ENCODE data around the gene ITGBL1.

The ITGBL1 gene

GRCh38 chr13:101453784-101454201 is 1.3 kb downstream of the ITGBL1 start:
- H3K27ac ChIP-seq, result no peak overlapping the region
- no peak for TF ChIP-seq CTCF (conservative IDR thresholded peaks at IDR 0.05)

GRCh38 chr13:101454767-101455166 is 2.3 kb downstream of the ITGBL1 start:
- H3K27ac ChIP-seq, result no peak overlapping the region
- TF ChIP-seq CTCF (conservative IDR thresholded peaks at IDR 0.05), result no peak

GRCh38 chr13:101455863-101456262 is 3.4 kb downstream of the ITGBL1 start:
- no peak for TF ChIP-seq CTCF (conservative IDR thresholded peaks at IDR 0.05)
- H3K27ac ChIP-seq, result no peak overlapping the region

GRCh38 chr13:101457176-101457575 is 4.7 kb downstream of the ITGBL1 start:
- no peak for TF ChIP-seq CTCF (conservative IDR thresholded peaks at IDR 0.05)
- H3K27ac ChIP-seq, result no peak overlapping the region

GRCh38 chr13:101465877-101466276 is 13.4 kb downstream of the ITGBL1 start:
- no peak for TF ChIP-seq CTCF (conservative IDR thresholded peaks at IDR 0.05)
- H3K27ac ChIP-seq, result no peak overlapping the region

- no peak overlapping the region for H3K27ac ChIP-seq
- no peak for TF ChIP-seq CTCF (conservative IDR thresholded peaks at IDR 0.05)
Observed at GRCh38 chr13:101467415-101467814, 14.9 kb downstream of the ITGBL1 start.

GRCh38 chr13:101473458-101473857 is 21.0 kb downstream of the ITGBL1 start:
- TF ChIP-seq CTCF (conservative IDR thresholded peaks at IDR 0.05), result no peak
- no peak overlapping the region for H3K27ac ChIP-seq
